Activated naive CD8-positive, alpha-beta T cell treated with anti-CD3 and anti-CD28 coated beads, Interleukin-2, amount 50 U/mL, for 16 hours (primary cell): ENCODE data around the gene THADA.
A peak's percentile ranks its signal among the peaks of the same experiment; 100 is the strongest.

Experiments
- DNase-seq: peaks from one replicate; pipeline ENCODE4 v3.0.0-alpha.2; 2020; ENCODE audit warnings: low read depth, low spot score

The THADA gene

DNA sequence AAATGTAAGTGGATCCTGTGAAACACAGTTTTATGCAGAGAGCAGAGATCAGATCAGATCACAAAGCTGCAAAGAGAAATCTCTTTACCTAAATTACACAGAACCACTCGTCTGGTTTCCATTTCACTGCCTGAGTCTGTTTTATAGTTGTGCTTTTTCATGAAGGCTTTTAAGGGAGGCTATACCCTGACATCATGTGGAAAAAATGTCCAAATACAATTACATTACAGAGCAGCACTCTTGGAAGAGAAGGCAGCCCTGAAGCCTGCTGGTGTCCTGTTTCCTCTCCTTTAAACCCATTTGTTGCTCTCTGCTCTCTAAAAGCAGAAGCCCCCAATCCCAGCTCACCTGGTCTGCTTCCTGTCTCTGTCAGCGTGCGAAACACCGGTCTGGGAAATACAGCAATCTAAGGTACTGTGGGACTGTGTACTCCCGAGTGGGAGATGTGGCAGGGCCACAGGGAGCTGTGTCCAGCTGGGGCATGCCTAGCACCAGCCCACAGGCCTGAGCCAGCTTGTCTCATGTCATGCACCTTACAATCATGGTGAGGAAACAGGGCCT lies 344.6 kb downstream of the THADA start:
- no peak for DNase-seq

DNA sequence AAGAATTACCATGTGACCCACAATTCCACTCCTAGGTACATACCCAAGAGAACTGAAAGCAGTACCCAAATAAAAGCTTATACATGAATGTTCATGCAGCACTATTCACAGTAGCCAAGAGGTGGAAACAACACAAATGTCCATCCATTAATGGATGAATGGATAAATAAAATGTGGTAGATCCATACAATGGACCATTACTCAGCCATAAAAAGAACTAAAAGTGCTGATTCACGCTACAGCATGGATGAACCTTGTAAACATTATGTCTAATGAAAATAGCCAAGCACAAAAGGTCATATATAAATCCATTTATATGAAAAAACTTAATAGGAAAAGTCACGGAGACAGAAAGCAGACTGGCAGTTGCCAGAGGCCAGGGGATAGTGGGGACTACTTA lies 345.8 kb downstream of the THADA start:
- DNase-seq, result no peak

DNA sequence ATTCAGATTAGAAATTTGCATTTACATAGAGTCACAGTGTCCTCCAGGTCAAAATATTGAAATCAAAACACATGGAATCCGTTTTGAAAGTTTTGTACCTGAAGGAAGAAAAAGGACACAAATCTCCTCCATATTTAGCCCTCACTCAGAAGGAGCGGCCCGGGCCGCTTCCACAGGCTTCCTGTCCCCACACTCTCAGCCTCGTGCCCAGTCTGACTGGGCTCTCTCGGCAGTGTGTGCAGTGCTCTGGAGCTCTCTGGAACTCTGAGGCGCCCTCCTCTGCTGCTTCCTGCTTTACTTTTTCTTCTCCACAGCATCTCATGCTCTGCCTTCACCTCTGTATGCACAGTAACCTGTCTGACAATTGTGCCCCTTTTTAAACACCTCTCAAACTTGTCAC lies 347.2 kb downstream of the THADA start:
- no peak for DNase-seq

GRCh38 chr2:43246641-43247040 lies 349.2 kb downstream of the THADA start:
- DNase-seq, result no peak

- no peak for DNase-seq
Measured at GRCh38 chr2:43241558-43241957, 354.3 kb downstream of the THADA start.

GRCh38 chr2:43240766-43241150 lies 355.1 kb downstream of the THADA start:
- DNase-seq, result no peak

DNA sequence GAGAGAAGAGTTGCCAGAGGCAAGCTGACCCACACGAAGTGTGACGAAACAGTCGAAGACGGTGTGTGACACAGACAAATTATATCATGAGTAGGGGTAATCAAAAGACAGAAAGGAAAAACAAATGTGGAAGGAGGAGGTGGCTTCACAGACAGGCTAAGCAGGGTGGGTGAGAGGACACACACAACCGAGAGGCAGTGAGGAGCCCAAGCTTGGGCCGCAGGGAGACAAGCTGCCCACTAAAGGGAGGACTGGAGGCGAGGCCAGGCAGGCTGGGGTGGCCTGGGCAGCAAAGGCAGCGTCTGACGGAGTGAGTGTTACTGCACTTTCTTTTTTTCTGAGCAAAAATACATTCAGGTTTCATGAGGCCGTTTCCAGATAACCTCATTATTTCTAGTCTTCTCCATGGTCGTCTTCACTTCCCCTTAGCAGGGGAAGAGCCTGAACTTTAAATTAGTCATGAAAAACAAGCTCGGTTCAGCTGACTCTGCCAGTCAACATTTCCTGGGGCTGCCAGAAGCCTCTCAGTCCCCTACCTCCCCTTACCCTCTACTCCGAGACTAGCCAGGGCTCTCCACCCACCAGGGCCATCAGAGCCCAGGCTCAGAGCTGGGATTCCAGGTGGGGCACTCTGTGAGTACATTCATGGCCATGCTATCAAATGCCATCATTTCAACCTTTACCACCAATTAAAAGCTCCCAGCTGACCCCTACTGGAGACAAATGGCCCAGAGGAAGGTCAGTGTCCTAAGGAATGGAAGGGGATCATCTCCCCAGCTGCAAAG lies 355.7 kb downstream of the THADA start:
- no peak for DNase-seq

- DNase-seq, result no peak
Measured at GRCh38 chr2:43238813-43239212, 357.0 kb downstream of the THADA start.

GRCh38 chr2:43238176-43238575 lies 357.7 kb downstream of the THADA start:
- DNase-seq, result no peak

GRCh38 chr2:43233218-43234212 lies 362.3 kb downstream of the THADA start:
- no peak for DNase-seq

DNA sequence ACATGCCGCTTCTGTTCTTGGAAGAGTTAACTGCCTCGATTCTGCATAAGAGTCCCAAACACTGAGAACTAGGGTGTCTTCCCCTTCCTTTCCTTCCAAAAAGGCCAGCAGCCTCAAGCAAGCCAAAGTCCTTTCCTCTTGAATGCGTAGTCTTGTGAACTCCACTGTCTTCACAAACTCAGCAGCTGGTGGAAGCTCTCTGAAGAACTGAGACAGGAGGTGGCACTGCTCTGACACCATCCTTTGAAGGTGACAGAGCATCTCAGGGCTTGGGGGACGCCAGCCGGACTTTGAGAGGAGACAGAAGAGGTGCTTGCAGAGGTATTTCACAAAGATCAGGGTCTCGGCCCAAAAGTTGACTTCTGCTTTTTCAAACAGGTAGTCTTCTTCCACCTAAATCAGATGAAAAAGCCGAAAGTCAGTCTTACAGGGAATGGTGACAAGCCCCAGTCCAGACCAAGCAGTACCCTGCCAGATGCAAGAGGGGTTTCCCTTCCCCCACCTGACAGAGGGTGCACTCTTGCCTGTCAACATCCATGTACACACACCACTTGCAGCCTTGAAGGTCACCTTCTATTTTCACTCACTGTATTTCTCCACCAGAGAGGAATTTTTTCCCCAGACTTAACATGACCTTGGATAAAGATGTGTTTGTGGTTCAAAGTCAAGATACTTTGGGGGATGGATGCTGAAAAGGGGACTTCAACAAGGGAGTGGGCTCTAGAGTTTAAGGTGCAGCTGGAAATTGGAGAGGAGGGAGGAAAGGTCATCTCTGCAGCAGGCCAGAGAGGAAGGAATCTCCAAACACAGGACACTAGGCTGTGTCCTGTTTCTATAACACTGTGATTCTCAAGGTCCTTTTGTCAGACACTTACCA lies 364.6 kb downstream of the THADA start:
- DNase-seq, result no peak

- DNase-seq, result no peak
Measured at GRCh38 chr2:43230351-43230885, 365.4 kb downstream of the THADA start.

GRCh38 chr2:43228756-43229659 lies 366.8 kb downstream of the THADA start:
- no peak for DNase-seq

GRCh38 chr2:43228321-43228751 lies 367.5 kb downstream of the THADA start:
- no peak for DNase-seq

GRCh38 chr2:43227830-43228281 lies 368.0 kb downstream of the THADA start:
- no peak for DNase-seq

DNA sequence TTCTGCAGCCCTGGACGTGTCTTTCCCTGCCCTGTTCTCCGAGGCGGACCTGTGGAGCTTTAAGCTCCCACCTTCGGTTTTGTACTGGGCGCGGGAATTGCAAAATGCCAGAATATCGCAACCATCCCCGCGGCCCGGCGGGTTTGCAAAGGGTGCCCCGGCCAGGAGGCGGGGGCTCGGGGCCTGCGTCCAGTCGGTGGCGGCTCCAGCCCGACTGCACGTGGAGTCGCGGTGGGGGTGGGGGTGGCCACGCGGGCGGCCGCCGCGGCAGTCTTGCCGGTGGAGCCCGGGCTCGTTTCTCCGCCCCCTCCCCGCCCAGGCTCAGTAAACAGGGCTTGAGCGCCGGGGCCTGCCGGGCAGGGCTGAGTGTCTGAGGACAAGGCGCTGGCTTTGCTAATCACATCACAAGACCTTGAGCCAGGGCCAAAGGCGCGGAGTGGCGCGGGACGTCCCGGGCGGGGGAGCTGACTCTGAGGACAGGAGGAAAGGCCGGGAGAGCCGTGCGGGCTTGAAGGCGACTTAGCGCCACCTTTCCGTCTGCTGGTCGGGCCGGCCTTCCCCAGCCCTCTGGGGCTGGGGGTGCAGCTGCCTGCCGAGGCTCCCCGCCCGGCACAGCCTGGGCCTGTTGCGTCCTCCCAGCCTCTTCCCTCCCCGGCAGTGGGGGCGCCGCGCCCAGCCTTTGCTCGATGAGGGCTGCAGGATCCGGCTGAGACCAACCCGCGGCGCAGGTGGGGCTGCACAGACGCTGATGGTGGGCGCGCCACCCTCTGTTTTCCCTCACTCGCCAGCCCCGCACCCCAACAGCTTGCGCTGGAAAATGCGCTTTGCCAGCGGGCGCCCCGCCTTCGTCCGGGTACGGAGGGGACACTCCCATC lies 368.6 kb downstream of the THADA start:
- no peak for DNase-seq

- DNase-seq, result peak; percentile 87
Measured at GRCh38 chr2:43226558-43226954, 369.3 kb downstream of the THADA start, which contains the start of gene ZFP36L2. Gene ZFP36L2, minus strand, starts transcription at chr2:43226606. Its CDS starts 291 bp downstream, at chr2:43226315.

- no peak for DNase-seq
Measured at GRCh38 chr2:43225788-43226557, 369.9 kb downstream of the THADA start.
